H9 (cell line): Measurements from ENCODE around the gene NPHS1. TPM values are rescaled to one million over a fixed set of nuclear protein-coding genes. Genes with fewer than 3 reads are reported as not detected.

Experiments
- DNase-seq: peaks from one replicate; pipeline ENCODE4 v3.0.0-alpha.2; 2017
- H2AFZ ChIP-seq: one replicate; pipeline ENCODE4 v1.6.1; 2013; ENCODE audit warnings: mild to moderate bottlenecking, low read length, control low read depth, moderate library complexity
- H2AK5ac ChIP-seq: 2 replicates; pipeline ENCODE4 v1.6.1; 2013; ENCODE audit warnings: low read length, control low read depth, mixed read lengths; ENCODE audit not compliant: insufficient read length
- H2BK120ac ChIP-seq: one replicate; pipeline ENCODE4 v1.6.1; 2013; ENCODE audit warnings: low read depth, mild to moderate bottlenecking, low read length, control low read depth, inconsistent platforms; ENCODE audit not compliant: poor library complexity, severe bottlenecking
- H2BK12ac ChIP-seq: 2 replicates; pipeline ENCODE4 v1.6.1; 2013; ENCODE audit warnings: low read length, control low read depth, mixed read lengths, low read depth; ENCODE audit not compliant: insufficient read length
- H2BK15ac ChIP-seq: 2 replicates; pipeline ENCODE4 v1.6.1; 2013; ENCODE audit warnings: low read depth, low read length, control low read depth
- H2BK20ac ChIP-seq: one replicate; pipeline ENCODE4 v1.6.1; 2013; ENCODE audit warnings: low read depth, mild to moderate bottlenecking, low read length, control low read depth, inconsistent platforms; ENCODE audit not compliant: poor library complexity, severe bottlenecking
- H2BK5ac ChIP-seq: 2 replicates; pipeline ENCODE4 v1.6.1; 2013; ENCODE audit warnings: low read length, control low read depth, mixed read lengths; ENCODE audit not compliant: insufficient read length
- H3K14ac ChIP-seq: 2 replicates; pipeline ENCODE4 v1.6.1; 2013; ENCODE audit warnings: low read length, control low read depth; ENCODE audit not compliant: insufficient read depth
- H3K18ac ChIP-seq: 2 replicates; pipeline ENCODE4 v1.6.1; 2013; ENCODE audit warnings: low read depth, mild to moderate bottlenecking, mixed read lengths, low read length, control low read depth; ENCODE audit not compliant: insufficient read length
- H3K23ac ChIP-seq: 2 replicates; pipeline ENCODE4 v1.6.1; 2013; ENCODE audit warnings: low read length, control low read depth, mixed read lengths, low read depth; ENCODE audit not compliant: insufficient read length
- H3K23me2 ChIP-seq: 2 replicates; pipeline ENCODE4 v1.6.1; 2013; ENCODE audit warnings: low read depth, mild to moderate bottlenecking, mixed read lengths, low read length, control low read depth; ENCODE audit not compliant: insufficient read length, poor library complexity, severe bottlenecking
- H3K27ac ChIP-seq: 2 replicates; pipeline ENCODE4 v1.5.1; 2013; ENCODE audit warnings: low read length, control low read depth, mixed read lengths, low read depth; ENCODE audit not compliant: insufficient read length
- H3K27me3 ChIP-seq: 2 replicates; pipeline ENCODE4 v1.6.1; 2013; ENCODE audit warnings: low read length, control low read depth, inconsistent platforms; ENCODE audit not compliant: insufficient read depth
- H3K4ac ChIP-seq: 2 replicates; pipeline ENCODE4 v1.6.1; 2013; ENCODE audit warnings: low read depth, mild to moderate bottlenecking, control low read depth, inconsistent platforms, low read length, moderate library complexity
- H3K4me1 ChIP-seq: 2 replicates; pipeline ENCODE4 v1.6.1; 2013; ENCODE audit warnings: low read length, control low read depth, inconsistent platforms; ENCODE audit not compliant: insufficient read depth
- H3K4me2 ChIP-seq: 2 replicates; pipeline ENCODE4 v1.6.1; 2013; ENCODE audit warnings: low read length, control low read depth, mixed read lengths; ENCODE audit not compliant: insufficient read length, insufficient read depth
- H3K56ac ChIP-seq: 2 replicates; pipeline ENCODE4 v1.6.1; 2013; ENCODE audit warnings: low read depth, mild to moderate bottlenecking, mixed read lengths, low read length, control low read depth; ENCODE audit not compliant: insufficient read length
- H3K79me1 ChIP-seq: 2 replicates; pipeline ENCODE4 v1.6.1; 2013; ENCODE audit warnings: low read depth, mild to moderate bottlenecking, moderate library complexity, low read length, control low read depth, inconsistent platforms; ENCODE audit not compliant: insufficient read depth, poor library complexity, severe bottlenecking
- H3K79me2 ChIP-seq: 2 replicates; pipeline ENCODE4 v1.6.1; 2013; ENCODE audit warnings: low read length, control low read depth, inconsistent platforms; ENCODE audit not compliant: insufficient read depth
- H3K9ac ChIP-seq: 2 replicates; pipeline ENCODE4 v1.6.1; 2013; ENCODE audit warnings: low read length, control low read depth, mixed read lengths; ENCODE audit not compliant: insufficient read length; ENCODE audit errors: extremely low read depth
- H3K9me3 ChIP-seq: one replicate; pipeline ENCODE4 v1.6.1; 2013; ENCODE audit warnings: low read depth, low read length, inconsistent platforms; ENCODE audit not compliant: control insufficient read depth
- H3T11ph ChIP-seq: one replicate; pipeline ENCODE4 v1.6.1; 2013; ENCODE audit warnings: mild to moderate bottlenecking, low read length, control low read depth, inconsistent platforms
- H4K20me1 ChIP-seq: one replicate; pipeline ENCODE4 v1.6.1; 2013; ENCODE audit not compliant: control insufficient read depth, insufficient read length, insufficient read depth
- H4K5ac ChIP-seq: 2 replicates; pipeline ENCODE4 v1.6.1; 2013; ENCODE audit warnings: low read depth, mild to moderate bottlenecking, mixed read lengths, low read length, control low read depth; ENCODE audit not compliant: insufficient read length
- H4K8ac ChIP-seq: replicated peaks from 2 replicates; pipeline ENCODE4 v1.6.1; 2013; ENCODE audit warnings: low read length, control low read depth, mixed read lengths, low read depth; ENCODE audit not compliant: insufficient read length
- H4K91ac ChIP-seq: 2 replicates; pipeline ENCODE4 v1.6.1; 2013; ENCODE audit warnings: low read depth, mild to moderate bottlenecking, moderate library complexity, mixed read lengths, low read length, control low read depth; ENCODE audit not compliant: insufficient read length
- H3K27ac Mint-ChIP-seq, 3 experiments: 2 replicates in 2 of 3; 3 replicates in 1 of 3; pipeline ENCODE4 v1.8.0; 2020 to 2021; ENCODE audit warnings: mixed read lengths in 3 of 3, mild to moderate bottlenecking in 1 of 3, moderate library complexity in 1 of 3
- H3K27me3 Mint-ChIP-seq: 2 replicates; pipeline ENCODE4 v1.8.0; 2021; ENCODE audit warnings: low read depth, mild to moderate bottlenecking, moderate library complexity, mixed read lengths
- H3K36me3 Mint-ChIP-seq, 3 experiments: 2 replicates in 2 of 3; 3 replicates in 1 of 3; pipeline ENCODE4 v1.8.0; 2020 to 2021; ENCODE audit warnings: low read depth in 3 of 3, mixed read lengths in 3 of 3; ENCODE audit not compliant: insufficient read depth in 1 of 3
- H3K4me1 Mint-ChIP-seq, 2 experiments: 2 replicates each; pipeline ENCODE4 v1.8.0; 2020; ENCODE audit warnings: mixed read lengths in 2 of 2
- H3K4me3 Mint-ChIP-seq, 2 experiments: 2 replicates in 1 of 2; 3 replicates in 1 of 2; pipeline ENCODE4 v1.8.0; 2020 to 2021; ENCODE audit warnings: mild to moderate bottlenecking in 2 of 2, mixed read lengths in 2 of 2, moderate library complexity in 1 of 2
- H3K9me3 Mint-ChIP-seq, 2 experiments: 2 replicates in 1 of 2; 3 replicates in 1 of 2; pipeline ENCODE4 v1.8.0; 2020; ENCODE audit warnings: mild to moderate bottlenecking in 2 of 2, mixed read lengths in 2 of 2, moderate library complexity in 1 of 2
- WGBS: extraction: QIAGEN DNeasy Blood & Tissue Kit; methylation state at CpG from one replicate; pipeline ENCODE4 v1.1.7; 2013; ENCODE audit warnings: missing lambda C conversion rate, low lambda C conversion rate, mixed read lengths; ENCODE audit not compliant: insufficient read length; ENCODE audit errors: extremely low coverage; 5-methylcytosine and 5-hydroxymethylcytosine counted together
- total RNA-seq: library from RNA; stranded (reverse); gene quantifications from 2 replicates; pipeline ENCODE4 v1.2.1, GENCODE V29; 2021
- TF ChIP-seq, protein P1 (sequence below): fragments of 200-600 bp; sonication (generic); conservative IDR thresholded peaks from 3 replicates; pipeline ENCODE4 v1.8.0; 2021; ENCODE audit warnings: antibody characterized with exemption, mild to moderate bottlenecking

NPHS1 gene
- total RNA-seq, 1 experiment from 2014 or later, result 0.83 TPM

DNA sequence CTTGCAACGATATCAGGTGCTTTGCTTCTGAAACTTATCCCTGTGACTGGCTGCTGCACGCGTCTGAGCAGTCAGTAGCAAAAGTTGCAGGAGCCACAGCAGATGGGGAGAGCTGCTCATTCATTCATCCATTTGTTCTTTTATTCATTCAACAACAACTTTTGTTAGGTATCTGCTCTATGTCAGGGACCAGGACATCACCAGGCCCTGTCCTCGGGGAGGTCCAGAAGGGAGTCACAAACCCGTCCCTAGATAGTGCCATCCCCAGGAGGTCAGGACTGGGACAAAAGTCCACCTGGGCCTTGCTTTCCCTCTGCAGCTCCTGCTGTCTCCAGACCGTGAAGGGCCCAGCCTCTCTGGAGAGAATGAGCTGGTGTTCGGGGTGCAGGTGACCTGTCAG, 74.3 kb downstream of the NPHS1 start:
- Mint-ChIP-seq H3K27me3 (peaks cover 32% of the 10 kb centered on the region), H3K4me3 (peak overlapping the region in 1 of 2 experiments; percentile 88; a peak in 1 of 5 replicates), H3K4me1 (peaks cover 32 to 41% of the 10 kb centered on the region in 2 experiments), H3K9me3 (no peaks in the 10 kb centered on the region; a peak in 1 of 5 replicates), H3K36me3 (peaks cover 0 to 7% (median 2%) of the 10 kb centered on the region in 3 experiments; a peak in 2 of 7 replicates), H3K27ac (no peak overlapping the region; a peak in 1 of 7 replicates)
- H3K9ac ChIP-seq, result no peak overlapping the region
- no peak overlapping the region for H3K56ac ChIP-seq
- WGBS, result no CpG with 5 or more reads among the region's 7 CpGs
- H4K20me1 ChIP-seq, result no peaks in the 10 kb centered on the region
- H3K4ac ChIP-seq, result no peak overlapping the region
- H3K18ac ChIP-seq, result no peak overlapping the region
- no peak overlapping the region for H2AFZ ChIP-seq
- H2BK120ac ChIP-seq, result no peak overlapping the region
- H3K79me2 ChIP-seq, result no peaks in the 10 kb centered on the region
- no peaks in the 10 kb centered on the region for H3K79me1 ChIP-seq
- H3K23ac ChIP-seq, result no peak overlapping the region
- H2BK5ac ChIP-seq, result no peak overlapping the region
- TF ChIP-seq, protein P1, sequence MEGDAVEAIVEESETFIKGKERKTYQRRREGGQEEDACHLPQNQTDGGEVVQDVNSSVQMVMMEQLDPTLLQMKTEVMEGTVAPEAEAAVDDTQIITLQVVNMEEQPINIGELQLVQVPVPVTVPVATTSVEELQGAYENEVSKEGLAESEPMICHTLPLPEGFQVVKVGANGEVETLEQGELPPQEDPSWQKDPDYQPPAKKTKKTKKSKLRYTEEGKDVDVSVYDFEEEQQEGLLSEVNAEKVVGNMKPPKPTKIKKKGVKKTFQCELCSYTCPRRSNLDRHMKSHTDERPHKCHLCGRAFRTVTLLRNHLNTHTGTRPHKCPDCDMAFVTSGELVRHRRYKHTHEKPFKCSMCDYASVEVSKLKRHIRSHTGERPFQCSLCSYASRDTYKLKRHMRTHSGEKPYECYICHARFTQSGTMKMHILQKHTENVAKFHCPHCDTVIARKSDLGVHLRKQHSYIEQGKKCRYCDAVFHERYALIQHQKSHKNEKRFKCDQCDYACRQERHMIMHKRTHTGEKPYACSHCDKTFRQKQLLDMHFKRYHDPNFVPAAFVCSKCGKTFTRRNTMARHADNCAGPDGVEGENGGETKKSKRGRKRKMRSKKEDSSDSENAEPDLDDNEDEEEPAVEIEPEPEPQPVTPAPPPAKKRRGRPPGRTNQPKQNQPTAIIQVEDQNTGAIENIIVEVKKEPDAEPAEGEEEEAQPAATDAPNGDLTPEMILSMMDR, result no peak
- no peak overlapping the region for H4K91ac ChIP-seq
- H3K27me3 ChIP-seq, result no peaks in the 10 kb centered on the region
- no peak overlapping the region for H2AK5ac ChIP-seq
- peaks cover 5% of the 10 kb centered on the region for H3K23me2 ChIP-seq
- H3K9me3 ChIP-seq, result no peaks in the 10 kb centered on the region
- no peak overlapping the region for H2BK20ac ChIP-seq
- no peak overlapping the region for H2BK12ac ChIP-seq
- H3K4me2 ChIP-seq, result no peak overlapping the region
- no peak overlapping the region for H3K27ac ChIP-seq
- H4K5ac ChIP-seq, result no peak overlapping the region
- no peak overlapping the region for H3K14ac ChIP-seq
- no peak overlapping the region for H3T11ph ChIP-seq
- H3K4me1 ChIP-seq, result peaks cover 5% of the 10 kb centered on the region; the same call in 1 of the 2 replicates
- no peak for DNase-seq
- H4K8ac ChIP-seq, result no peak overlapping the region
- H2BK15ac ChIP-seq, result no peak overlapping the region
